K562 (cell line): ENCODE measurements around the gene PSME1. TPM values are rescaled to one million over a fixed set of nuclear protein-coding genes. Genes with fewer than 3 reads are reported as not detected.
A peak's percentile ranks its signal among the peaks of the same experiment; 100 is the strongest.

Experiments used
- ATF3 ChIP-seq, 2 experiments: fragments of 450-650 bp in 1 of 2; sonication (generic) in 1 of 2; formaldehyde crosslinking in 1 of 2; IDR thresholded peaks in 1 of 2; conservative IDR thresholded peaks in 1 of 2; 2 replicates each; pipeline versions ENCODE4 v1.6.1 to v1.8.1; 2016 to 2023; ENCODE audit warnings: mild to moderate bottlenecking in 2 of 2, moderate library complexity in 2 of 2, inconsistent platforms in 1 of 2, missing genetic modification reagents in 1 of 2
- ATF6 ChIP-seq: sonication (generic); formaldehyde crosslinking; IDR thresholded peaks from 2 replicates; pipeline ENCODE4 v1.4.0; 2020; ENCODE audit warnings: mild to moderate bottlenecking, missing genetic modification reagents
- ELF1 ChIP-seq: fragments of 200-800 bp; sonication (Bioruptor generic); IDR thresholded peaks from 2 replicates; pipeline ENCODE4 v1.6.1; 2016; ENCODE audit warnings: missing genetic modification characterization, missing compliant biosample characterization
- EP300 ChIP-seq: IDR thresholded peaks from 2 replicates; pipeline ENCODE4 v1.6.1; 2012; ENCODE audit warnings: low read length, improper control_type of control experiment
- FIP1L1 ChIP-seq: fragments of 200-400 bp; formaldehyde crosslinking; IDR thresholded peaks from 2 replicates; pipeline ENCODE4 v1.6.1; 2018; ENCODE audit warnings: mild to moderate bottlenecking, low read depth, low read length; ENCODE audit not compliant: poor library complexity, severe bottlenecking
- ILK ChIP-seq: fragments of 450-650 bp; IDR thresholded peaks from 2 replicates; pipeline ENCODE4 v1.6.1; 2016; ENCODE audit warnings: missing genetic modification characterization, low read depth, mild to moderate bottlenecking, missing compliant biosample characterization, moderate library complexity, borderline replicate concordance
- JUNB ChIP-seq: fragments of 450-650 bp; formaldehyde crosslinking; conservative IDR thresholded peaks from 2 replicates; pipeline ENCODE4 v1.4.0; 2020; ENCODE audit warnings: mild to moderate bottlenecking
- MTA3 ChIP-seq: fragments of 450-650 bp; formaldehyde crosslinking; IDR thresholded peaks from 2 replicates; pipeline ENCODE4 v1.6.1; 2017; ENCODE audit warnings: mild to moderate bottlenecking, borderline replicate concordance
- NR0B1 ChIP-seq: fragments of 450-650 bp; IDR thresholded peaks from one replicate; pipeline ENCODE4 v1.6.1; 2018; ENCODE audit warnings: mild to moderate bottlenecking, moderate library complexity; ENCODE audit not compliant: partially characterized antibody
- PHTF2 ChIP-seq: fragments of 250-450 bp; sonication (Bioruptor Pico); IDR thresholded peaks from 2 replicates; pipeline ENCODE4 v1.5.0; 2021; ENCODE audit warnings: mild to moderate bottlenecking
- RBM34 ChIP-seq: fragments of 200-400 bp; formaldehyde crosslinking; IDR thresholded peaks from 2 replicates; pipeline ENCODE4 v1.6.1; 2018; ENCODE audit warnings: low read length, borderline replicate concordance; ENCODE audit not compliant: insufficient read depth
- RFX5 ChIP-seq: IDR thresholded peaks from 2 replicates; pipeline ENCODE4 v1.6.1; 2011; ENCODE audit warnings: low read depth, mild to moderate bottlenecking, improper control_type of control experiment, low read length
- ZNF77 ChIP-seq: fragments of 250-450 bp; sonication (Bioruptor Pico); IDR thresholded peaks from 2 replicates; pipeline ENCODE4 v1.5.0; 2020
- polyA plus RNA-seq, 8 experiments: library from polyadenylated mRNA; depleted of rRNA in 4 of 8; stranded (reverse) in 5 of 8; unstranded in 3 of 8; fragments of >200 nt; fragmentation: Nextera tagmentation in 2 of 8; fragmentation: Illumina TruSeq in 1 of 8; extraction: Ambion mirVana in 2 of 8; extraction: Trizol in 1 of 8; gene quantifications; 2 replicates each; pipeline versions ENCODE4 v1.2.1 to v1.2.3, GENCODE V29; 2011 to 2014; ENCODE audit warnings: inconsistent platforms in 1 of 8, missing spikeins in 1 of 8
- total RNA-seq, 7 experiments: library from RNA; depleted of rRNA in 6 of 7; stranded (reverse); fragments of >200 nt in 6 of 7; fragmentation: Illumina TruSeq in 2 of 7; extraction: Trizol in 2 of 7; gene quantifications; 2 replicates each; pipeline versions ENCODE4 v1.2.1 to v1.2.3, GENCODE V29; 2011 to 2021; ENCODE audit warnings: low replicate concordance in 1 of 7
- TF ChIP-seq, protein P1 (sequence below): sonication (generic); formaldehyde crosslinking; IDR thresholded peaks from 2 replicates; pipeline ENCODE4 v1.8.0; 2022; ENCODE audit warnings: mild to moderate bottlenecking, missing genetic modification reagents
- TF ChIP-seq, protein P2 (sequence below): fragments of 250-450 bp; sonication (Bioruptor Pico); IDR thresholded peaks from 2 replicates; pipeline ENCODE4 v1.5.1; 2021; ENCODE audit warnings: mild to moderate bottlenecking

PSME1 gene
- total and polyA plus RNA-seq, 9 of the 15 experiments (the other 6 are each of a cell fraction or from before 2014, with no cell fraction given): 20.3 to 180 (median 67.5) TPM

DNA sequence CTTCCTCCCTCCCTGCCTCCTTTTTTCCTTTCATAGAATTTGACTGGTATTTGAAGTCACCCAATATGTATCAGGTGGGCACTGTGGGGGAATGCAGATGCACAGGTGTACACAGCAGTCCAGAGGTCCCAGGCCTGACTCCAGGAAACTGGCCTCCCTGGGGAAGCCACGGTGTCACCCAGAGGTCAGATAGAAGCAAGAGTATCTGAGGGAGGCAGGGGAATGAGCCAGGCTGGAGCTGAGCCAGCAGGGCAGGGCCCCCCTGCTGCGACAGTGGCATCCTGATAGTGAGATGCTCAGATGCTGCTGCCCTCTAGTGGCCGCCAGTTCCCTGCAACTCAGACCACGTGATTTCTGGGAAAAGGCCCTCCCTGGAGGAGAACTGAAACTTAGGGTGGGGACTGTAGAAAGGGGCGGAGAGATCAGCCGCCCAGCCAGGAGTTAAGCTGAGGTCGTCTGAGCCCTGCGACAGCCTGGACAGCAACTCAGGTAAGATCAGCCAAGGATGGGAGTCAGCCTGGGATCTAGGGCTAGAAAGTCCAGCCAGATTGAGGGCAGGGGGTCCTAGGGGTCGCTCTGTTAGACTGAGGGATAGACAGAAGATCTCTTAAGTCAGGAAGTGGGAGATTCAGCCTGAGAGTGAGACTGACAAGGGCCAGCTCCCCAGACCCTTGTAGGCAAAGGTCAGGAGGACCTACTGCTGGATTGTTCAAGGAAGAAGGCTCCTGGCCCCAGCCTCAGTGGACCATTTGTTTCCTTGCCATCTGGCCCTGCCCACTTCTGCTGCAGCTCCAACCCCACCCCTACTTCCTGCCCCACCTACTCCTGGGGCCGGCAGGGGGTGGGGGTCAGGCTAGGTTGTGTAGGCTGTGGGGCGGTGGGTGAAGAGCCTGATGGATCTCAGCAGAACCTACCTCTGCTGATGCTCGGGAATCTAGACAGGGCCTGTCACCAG lies 25.1 kb downstream of the PSME1 start, which contains the start of gene IRF9 (continued):
- TF ChIP-seq ZNF77 (CRISPR knock-in tag) (no peak), ELF1 (tag) (no peak), MTA3 (0 out of 2 replicates have a peak, but pooled peaks have one; percentile 73), NR0B1 (no peak), RBM34 (no peak), ATF6 (CRISPR knock-in tag) (no peak), JUNB (CRISPR knock-in tag) (no peak), EP300 (peak; percentile 42), ILK (tag) (no peak), ATF3 (IDR thresholded peaks at IDR 0.05) (no peak), ATF3 (CRISPR knock-in tag; conservative IDR thresholded peaks at IDR 0.05) (no peak), RFX5 (no peak), FIP1L1 (no peak), PHTF2 (CRISPR knock-in tag) (no peak)
- TF ChIP-seq, protein P1, sequence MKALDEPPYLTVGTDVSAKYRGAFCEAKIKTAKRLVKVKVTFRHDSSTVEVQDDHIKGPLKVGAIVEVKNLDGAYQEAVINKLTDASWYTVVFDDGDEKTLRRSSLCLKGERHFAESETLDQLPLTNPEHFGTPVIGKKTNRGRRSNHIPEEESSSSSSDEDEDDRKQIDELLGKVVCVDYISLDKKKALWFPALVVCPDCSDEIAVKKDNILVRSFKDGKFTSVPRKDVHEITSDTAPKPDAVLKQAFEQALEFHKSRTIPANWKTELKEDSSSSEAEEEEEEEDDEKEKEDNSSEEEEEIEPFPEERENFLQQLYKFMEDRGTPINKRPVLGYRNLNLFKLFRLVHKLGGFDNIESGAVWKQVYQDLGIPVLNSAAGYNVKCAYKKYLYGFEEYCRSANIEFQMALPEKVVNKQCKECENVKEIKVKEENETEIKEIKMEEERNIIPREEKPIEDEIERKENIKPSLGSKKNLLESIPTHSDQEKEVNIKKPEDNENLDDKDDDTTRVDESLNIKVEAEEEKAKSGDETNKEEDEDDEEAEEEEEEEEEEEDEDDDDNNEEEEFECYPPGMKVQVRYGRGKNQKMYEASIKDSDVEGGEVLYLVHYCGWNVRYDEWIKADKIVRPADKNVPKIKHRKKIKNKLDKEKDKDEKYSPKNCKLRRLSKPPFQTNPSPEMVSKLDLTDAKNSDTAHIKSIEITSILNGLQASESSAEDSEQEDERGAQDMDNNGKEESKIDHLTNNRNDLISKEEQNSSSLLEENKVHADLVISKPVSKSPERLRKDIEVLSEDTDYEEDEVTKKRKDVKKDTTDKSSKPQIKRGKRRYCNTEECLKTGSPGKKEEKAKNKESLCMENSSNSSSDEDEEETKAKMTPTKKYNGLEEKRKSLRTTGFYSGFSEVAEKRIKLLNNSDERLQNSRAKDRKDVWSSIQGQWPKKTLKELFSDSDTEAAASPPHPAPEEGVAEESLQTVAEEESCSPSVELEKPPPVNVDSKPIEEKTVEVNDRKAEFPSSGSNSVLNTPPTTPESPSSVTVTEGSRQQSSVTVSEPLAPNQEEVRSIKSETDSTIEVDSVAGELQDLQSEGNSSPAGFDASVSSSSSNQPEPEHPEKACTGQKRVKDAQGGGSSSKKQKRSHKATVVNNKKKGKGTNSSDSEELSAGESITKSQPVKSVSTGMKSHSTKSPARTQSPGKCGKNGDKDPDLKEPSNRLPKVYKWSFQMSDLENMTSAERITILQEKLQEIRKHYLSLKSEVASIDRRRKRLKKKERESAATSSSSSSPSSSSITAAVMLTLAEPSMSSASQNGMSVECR: 0 out of 2 replicates have a peak, but pooled peaks have one; percentile 40
- TF ChIP-seq, protein P2, sequence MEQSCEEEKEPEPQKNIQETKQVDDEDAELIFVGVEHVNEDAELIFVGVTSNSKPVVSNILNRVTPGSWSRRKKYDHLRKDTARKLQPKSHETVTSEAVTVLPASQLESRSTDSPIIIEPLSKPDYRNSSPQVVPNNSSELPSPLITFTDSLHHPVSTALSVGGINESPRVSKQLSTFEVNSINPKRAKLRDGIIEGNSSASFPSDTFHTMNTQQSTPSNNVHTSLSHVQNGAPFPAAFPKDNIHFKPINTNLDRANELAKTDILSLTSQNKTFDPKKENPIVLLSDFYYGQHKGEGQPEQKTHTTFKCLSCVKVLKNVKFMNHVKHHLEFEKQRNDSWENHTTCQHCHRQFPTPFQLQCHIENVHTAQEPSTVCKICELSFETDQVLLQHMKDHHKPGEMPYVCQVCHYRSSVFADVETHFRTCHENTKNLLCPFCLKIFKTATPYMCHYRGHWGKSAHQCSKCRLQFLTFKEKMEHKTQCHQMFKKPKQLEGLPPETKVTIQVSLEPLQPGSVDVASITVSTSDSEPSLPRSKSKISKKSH (CRISPR knock-in tag): no peak
